GM12892 (cell line): ENCODE results near the gene PAFAH1B1.

Experiments
- POLR2A ChIP-seq: IDR thresholded peaks from 2 replicates; pipeline ENCODE4 v1.6.1; 2011; ENCODE audit warnings: low read depth, low read length, control low read depth
- POLR2AphosphoS5 ChIP-seq: IDR thresholded peaks from 2 replicates; pipeline ENCODE4 v1.6.1; 2011; ENCODE audit warnings: low read depth, low read length, control low read depth
- TAF1 ChIP-seq: IDR thresholded peaks from 2 replicates; pipeline ENCODE4 v1.6.1; 2011; ENCODE audit warnings: low read depth, mild to moderate bottlenecking, control low read depth, low read length, borderline replicate concordance

- TF ChIP-seq POLR2A (no peak), POLR2AphosphoS5 (no peak), TAF1 (no peak)
Observed at GRCh38 chr17:2647957-2648356, 54.5 kb downstream of the PAFAH1B1 start.
